ENCODE data around the gene MAPK4.
"Not testable (repeated sequence)": the region's sequence is repeated elsewhere in the genome, so short reads cannot be mapped to it uniquely, and the experiment has no call there.

MAPK4 gene

GRCh38 chr18:50578030-50578429, 18.1 kb downstream of the MAPK4 start:
- DNase-seq: no peak

- no peak for DNase-seq
Measured at GRCh38 chr18:50578651-50579050, 18.8 kb downstream of the MAPK4 start.

- DNase-seq: no peak
Measured at GRCh38 chr18:50579061-50579774, 19.3 kb downstream of the MAPK4 start.

- no peak for DNase-seq
Measured at GRCh38 chr18:50581517-50581916, 21.6 kb downstream of the MAPK4 start.

DNA sequence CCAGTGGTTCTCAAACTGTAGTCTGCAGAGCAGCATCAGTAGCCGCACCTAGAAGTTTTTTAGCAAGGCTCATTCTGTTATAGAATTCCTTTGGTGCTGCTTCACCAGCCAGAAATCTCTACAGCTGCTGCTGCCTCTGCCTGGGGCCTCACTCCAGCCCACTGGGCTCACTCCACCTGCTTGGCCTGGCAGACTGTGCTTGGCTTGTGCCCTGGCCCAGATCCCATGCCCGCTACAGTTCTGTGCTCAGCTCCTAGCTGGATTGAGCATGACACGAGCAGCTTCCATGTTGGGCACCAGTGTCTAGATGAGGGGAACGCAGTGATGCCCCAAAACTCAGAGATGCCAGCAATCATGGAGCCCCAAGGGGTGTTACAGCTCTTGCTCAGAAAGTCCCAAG, 22.6 kb downstream of the MAPK4 start:
- DNase-seq: no peak

- no peak for DNase-seq
Measured at GRCh38 chr18:50586710-50587109, 26.8 kb downstream of the MAPK4 start.

GRCh38 chr18:50590593-50590992, 30.7 kb downstream of the MAPK4 start:
- DNase-seq: no peak

- DNase-seq: no peak
Measured at GRCh38 chr18:50594012-50594411, 34.1 kb downstream of the MAPK4 start.

DNA sequence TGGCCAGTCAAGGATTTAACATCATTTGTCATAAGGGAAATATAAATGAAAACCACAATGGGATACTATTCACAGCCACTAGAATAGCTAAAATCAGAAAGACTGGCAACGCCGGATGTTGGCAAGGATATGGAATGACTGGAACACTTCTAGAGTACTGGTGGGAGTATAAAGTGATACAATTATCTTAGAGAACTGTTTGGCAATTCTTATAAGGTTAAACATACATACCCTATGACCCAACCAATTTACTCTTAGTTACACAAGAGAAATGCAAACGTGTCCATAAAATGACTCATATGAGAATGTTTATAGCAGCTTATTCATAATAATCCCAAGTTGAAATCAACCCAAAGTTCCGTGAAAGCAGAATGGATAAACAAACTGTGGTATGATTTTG, 35.1 kb downstream of the MAPK4 start:
- DNase-seq: no peak

DNA sequence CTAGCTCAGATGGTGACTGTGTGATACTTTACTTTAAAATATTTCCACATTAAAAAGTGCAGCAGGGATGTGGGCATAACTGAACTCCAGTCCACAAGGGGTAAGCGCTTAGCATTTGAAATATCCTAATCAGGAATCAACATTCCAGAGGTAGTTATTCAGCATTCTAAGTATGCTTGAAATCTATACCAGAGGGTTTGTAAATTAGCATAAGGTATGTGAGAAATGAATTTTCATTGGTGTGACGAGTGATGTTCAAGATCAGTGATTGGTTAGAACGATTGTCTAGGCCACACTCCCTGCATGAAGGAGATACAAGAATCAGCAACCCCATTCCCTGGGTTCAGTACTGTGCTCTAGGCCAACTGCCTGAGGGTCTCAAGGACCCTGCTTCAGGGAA, 42.6 kb downstream of the MAPK4 start:
- DNase-seq: no peak

GRCh38 chr18:50606609-50607008, 46.7 kb downstream of the MAPK4 start:
- no peak for DNase-seq

GRCh38 chr18:50607378-50607926, 47.6 kb downstream of the MAPK4 start:
- no peak for DNase-seq

DNA sequence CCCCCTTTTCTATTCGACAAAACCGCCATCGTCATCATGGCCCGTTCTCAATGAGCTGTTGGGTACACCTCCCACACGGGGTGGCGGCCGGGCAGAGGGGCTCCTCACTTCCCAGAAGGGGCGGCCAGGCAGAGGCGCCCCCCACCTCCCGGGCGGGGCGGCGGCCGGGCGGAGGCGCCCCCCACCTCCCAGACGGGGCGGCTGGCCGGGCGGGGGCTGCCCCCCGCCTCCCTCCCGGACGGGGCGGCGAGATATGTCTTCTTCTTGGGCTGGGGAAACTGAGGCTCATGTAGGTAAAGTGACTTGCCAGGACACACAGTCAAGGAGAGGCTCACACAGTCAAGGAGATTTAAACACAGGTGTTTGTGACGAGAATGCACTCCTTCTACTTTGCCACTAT, 49.3 kb downstream of the MAPK4 start:
- not testable (repeated sequence) for DNase-seq

- DNase-seq: no peak
Measured at GRCh38 chr18:50610349-50610748, 50.5 kb downstream of the MAPK4 start.

DNA sequence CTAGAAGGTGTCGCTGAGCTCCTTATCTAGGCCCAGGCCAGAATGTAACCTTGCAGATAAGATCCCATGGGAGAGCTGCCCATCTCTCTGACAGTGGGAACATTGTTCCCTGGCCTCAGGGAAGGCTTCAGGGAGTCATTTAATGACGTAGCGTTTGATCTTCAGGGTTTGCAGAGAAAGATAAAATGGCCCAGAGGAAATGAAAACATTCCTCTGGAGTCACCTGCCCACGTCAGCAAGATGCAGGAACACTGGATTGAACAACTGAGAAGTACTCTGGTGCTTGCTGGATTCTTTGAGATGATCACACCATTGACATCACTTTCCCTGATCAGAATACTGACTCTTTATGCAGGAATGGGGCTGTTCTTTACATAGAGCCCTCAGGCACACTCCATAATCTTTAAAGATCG, 51.6 kb downstream of the MAPK4 start:
- no peak for DNase-seq

GRCh38 chr18:50614838-50615237, 55.0 kb downstream of the MAPK4 start:
- DNase-seq: no peak

DNA sequence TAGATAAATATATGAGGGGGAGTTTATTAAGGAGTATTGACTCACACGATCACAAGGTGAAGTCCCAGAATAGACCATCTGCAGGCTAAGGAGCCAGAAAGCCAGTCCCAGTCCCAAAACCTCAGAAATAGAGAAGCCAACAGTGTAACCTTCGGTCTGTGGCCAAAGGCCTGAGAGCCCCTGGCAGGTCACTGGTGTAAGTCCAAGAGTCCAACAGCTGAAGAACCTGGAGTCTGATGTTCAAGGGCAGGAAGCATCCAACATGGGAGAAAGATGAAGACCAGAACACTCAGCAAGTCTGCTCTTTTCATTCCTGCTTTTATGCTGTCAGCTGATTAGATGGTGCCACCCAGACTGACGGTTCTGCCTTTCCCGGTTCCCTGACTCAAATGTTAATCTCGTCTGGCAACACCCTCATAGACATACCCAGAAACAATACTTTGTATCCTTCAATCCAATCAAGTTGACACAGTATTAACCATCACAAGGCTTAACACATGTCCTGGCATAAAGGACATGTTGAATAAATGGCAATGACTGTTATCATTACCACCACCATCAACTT, 56.7 kb downstream of the MAPK4 start:
- no peak for DNase-seq

GRCh38 chr18:50619861-50620275, 60.0 kb downstream of the MAPK4 start:
- DNase-seq: no peak

GRCh38 chr18:50620319-50620718, 60.4 kb downstream of the MAPK4 start:
- DNase-seq: no peak

DNA sequence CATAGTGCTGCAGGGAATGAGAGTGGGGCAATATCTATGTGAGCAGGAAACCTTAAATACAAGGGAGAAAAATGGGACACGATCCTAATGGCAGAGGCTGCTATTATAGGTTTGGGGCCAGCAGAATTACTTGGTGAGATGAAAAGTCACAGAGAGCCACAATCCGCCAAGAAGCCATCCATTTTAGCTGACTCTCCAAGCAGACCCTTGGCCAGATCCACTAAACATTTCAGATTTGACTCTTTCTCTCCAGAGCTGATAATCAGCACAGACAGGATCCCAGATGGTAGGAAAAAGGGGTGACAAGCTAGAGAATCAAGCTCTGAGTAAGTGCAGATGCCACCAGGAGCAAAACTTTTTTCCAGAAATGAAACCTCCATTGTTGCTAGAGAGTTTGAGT, 61.5 kb downstream of the MAPK4 start:
- no peak for DNase-seq

DNA sequence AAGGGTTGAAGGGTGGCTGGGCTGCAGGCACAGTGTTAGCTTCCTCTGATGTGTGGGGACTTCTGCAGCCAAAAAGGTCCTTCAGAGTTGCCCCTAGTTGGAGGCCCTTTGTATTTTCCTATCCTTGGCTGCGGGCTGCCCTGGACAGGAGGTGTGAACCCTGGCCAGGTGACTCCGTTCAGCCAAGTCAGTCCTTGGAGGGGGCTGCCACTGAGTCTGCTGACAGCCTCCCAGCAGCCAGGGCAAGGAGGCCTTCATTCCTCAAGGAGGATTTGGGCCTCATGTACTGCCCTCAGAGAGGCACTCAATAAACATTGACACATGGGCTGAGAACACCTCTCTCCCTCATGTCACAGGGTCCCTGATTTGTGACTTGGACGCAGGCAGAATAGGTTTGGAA, 62.4 kb downstream of the MAPK4 start:
- no peak for DNase-seq

DNA sequence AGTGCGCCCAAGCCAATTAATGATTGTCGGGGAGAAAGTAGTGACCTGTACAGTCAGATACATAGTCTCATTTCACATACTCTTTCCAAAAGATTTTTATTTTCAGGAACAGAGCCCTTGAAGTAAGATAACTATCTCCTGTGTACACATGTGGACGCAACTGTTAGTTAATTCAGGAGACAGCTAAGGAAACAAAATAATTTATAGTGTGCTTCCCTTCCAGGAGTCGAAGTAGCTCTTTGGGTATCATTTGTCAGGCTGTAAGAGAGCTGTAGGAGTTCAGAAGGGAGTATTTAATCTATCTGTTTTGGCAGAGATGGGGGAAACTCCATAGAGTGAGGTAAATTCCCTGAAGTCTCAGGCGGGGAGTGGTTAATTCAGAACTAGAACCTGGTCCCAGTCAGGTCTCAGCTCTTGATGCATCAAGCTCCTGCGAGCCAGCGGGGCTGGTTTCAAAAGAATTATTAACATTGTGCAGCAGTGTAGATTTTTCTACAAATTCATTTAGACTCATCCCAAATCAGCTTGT, 63.0 kb downstream of the MAPK4 start:
- DNase-seq: no peak

- DNase-seq: no peak
Measured at GRCh38 chr18:50623694-50624352, 63.9 kb downstream of the MAPK4 start.

DNA sequence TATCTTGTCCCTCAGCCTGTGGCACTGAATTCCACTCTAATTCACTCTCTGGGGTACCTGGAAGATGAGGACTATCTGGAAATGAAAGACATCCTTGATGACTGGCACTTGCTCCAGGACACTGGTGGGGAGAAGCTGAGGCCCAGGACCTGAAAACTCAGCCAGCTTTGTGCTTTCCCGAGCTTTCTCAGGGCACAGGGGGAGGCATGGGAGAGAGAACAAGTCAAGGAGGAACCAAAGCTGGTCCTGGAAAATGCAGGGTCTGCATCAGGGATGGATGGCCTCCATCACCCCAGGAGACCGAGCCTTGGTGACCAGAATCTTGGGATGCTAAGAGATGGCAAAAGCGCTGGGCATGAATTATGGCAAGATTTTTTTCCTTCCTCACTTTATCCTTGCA, 65.1 kb downstream of the MAPK4 start:
- DNase-seq: no peak
